Right lobe of liver (tissue), 6 donors: ENCODE results near the gene SNX21. TPM values are rescaled to one million over a fixed set of nuclear protein-coding genes. Genes with fewer than 3 reads are reported as not detected.

Experiments
- ATAC-seq, 4 donors: fragments of 200-7000 bp; cut with Tn5 transposase; one replicate each; pipeline ENCODE4 v1.9.1; 2020; ENCODE audit warnings: mild to moderate bottlenecking in 4 of 4, moderate library complexity in 4 of 4
- DNase-seq, 3 donors: peaks; one replicate each; pipeline ENCODE4 v3.0.0-alpha.2; 2020
- H3K27ac ChIP-seq, 3 donors: fragments of 200-600 bp; one replicate each; pipeline ENCODE4 v1.8.0; 2022
- H3K27me3 ChIP-seq, 2 donors: fragments of 200-600 bp; one replicate each; pipeline ENCODE4 v1.8.0; 2022
- H3K36me3 ChIP-seq, 4 donors: fragments of 200-600 bp; sonication (generic) in 1 of 4; one replicate each; pipeline versions ENCODE4 v1.5.1 to v1.8.0; 2017 to 2022; ENCODE audit warnings: control low read depth in 1 of 4
- H3K4me1 ChIP-seq, 4 donors: fragments of 200-600 bp; sonication (generic) in 1 of 4; one replicate each; pipeline versions ENCODE4 v1.5.1 to v1.8.0; 2017 to 2022; ENCODE audit warnings: control low read depth in 1 of 4
- H3K4me3 ChIP-seq, 3 donors: fragments of 200-600 bp; one replicate each; pipeline ENCODE4 v1.8.0; 2022
- H3K9me3 ChIP-seq, 4 donors: fragments of 200-600 bp; sonication (generic) in 1 of 4; one replicate each; pipeline versions ENCODE4 v1.5.1 to v1.8.0; 2017 to 2022; ENCODE audit warnings: control low read depth in 1 of 4
- POLR2A ChIP-seq: fragments of 450-650 bp; IDR thresholded peaks from one replicate; pipeline ENCODE4 v1.6.1; 2017; ENCODE audit warnings: antibody characterized with exemption, mild to moderate bottlenecking
- WGBS: methylation state at CpG from one replicate; pipeline ENCODE4 v1.1.6; 2018; ENCODE audit warnings: low coverage, low lambda C conversion rate; ENCODE audit not compliant: insufficient coverage; ENCODE audit errors: missing lambda C conversion rate; 5-methylcytosine and 5-hydroxymethylcytosine counted together
- intact Hi-C, 2 donors: fragments of 100-400 bp; cut with DNase I; formaldehyde crosslinking; loops; one replicate each; pipeline versions ENCODE4 v1.11.2 to v1.14.1; 2022
- total RNA-seq, 6 experiments: library from RNA; depleted of rRNA in 2 of 6; stranded (reverse); fragments of >200 nt in 2 of 6; fragmentation: NEBNext Ultra II Directional in 3 of 6; extraction: Animal tissue kit (Norgen Biotek cat#: 25700) in 3 of 6; gene quantifications; one replicate each; pipeline versions ENCODE4 v1.1.0 to v1.2.4, GENCODE V29; 2016 to 2023
- TF ChIP-seq, protein P1 (sequence below), 4 donors: fragments of 200-600 bp in 3 of 4; fragments of 450-650 bp in 1 of 4; IDR thresholded peaks; one replicate each; pipeline versions ENCODE4 v1.5.1 to v1.8.0; 2016 to 2022; ENCODE audit warnings: antibody characterized with exemption in 4 of 4, mild to moderate bottlenecking in 2 of 4
- donor health status: DM: no; HTN: yes; CAD: no.
- donor health status: DM: no; HTN: no; CAD: no.
- donor health status: DM: no; HTN: no; CAD: no.
- donor health status: DM: no; HTN: yes; CAD: no.
- donor health status: DM: no; HTN: yes; CAD: no.

Gene SNX21
- total RNA-seq, 6 experiments from 2014 or later: 3.4 to 21.8 (median 6.8) TPM

GRCh38 chr20:45890985-45891983, 57.7 kb downstream of the SNX21 start, which contains the start of the genes CTSA and NEURL2:
Gene CTSA, plus strand, starts transcription at chr20:45891335. Its CDS starts 234 bp downstream, at chr20:45891569.
Gene NEURL2, minus strand, starts transcription at chr20:45891208. Its CDS starts 217 bp downstream, at chr20:45890991.
- ATAC-seq: peak; percentile 82 to 89 (median 84)
- WGBS: 3% methylated on average over 5 of the region's 78 CpGs
- peak; percentile 95 to 97 (median 97) for DNase-seq
- no peaks in the 10 kb centered on the region for H3K9me3 ChIP-seq
- no peaks in the 10 kb centered on the region for H3K27me3 ChIP-seq
- peak within 1 kb of the TSS; percentile 75 to 82 (median 81) for H3K27ac ChIP-seq
- peaks cover 0 to 38% (median 6%) of the 10 kb centered on the region in 4 donors for H3K4me1 ChIP-seq
- intact Hi-C loops: loop anchor here in 1 of 2 donors (10.0 kb wide), 1 partner anchor 54 kb away; no protein-coding TSS in a partner anchor
- peaks cover 0 to 29% (median 12%) of the 10 kb centered on the region in 4 donors for H3K36me3 ChIP-seq
- H3K4me3 ChIP-seq: peak within 1 kb of the TSS; percentile 75 to 93 (median 77)
- peak; percentile 80 for TF ChIP-seq POLR2A
- TF ChIP-seq, protein P1, sequence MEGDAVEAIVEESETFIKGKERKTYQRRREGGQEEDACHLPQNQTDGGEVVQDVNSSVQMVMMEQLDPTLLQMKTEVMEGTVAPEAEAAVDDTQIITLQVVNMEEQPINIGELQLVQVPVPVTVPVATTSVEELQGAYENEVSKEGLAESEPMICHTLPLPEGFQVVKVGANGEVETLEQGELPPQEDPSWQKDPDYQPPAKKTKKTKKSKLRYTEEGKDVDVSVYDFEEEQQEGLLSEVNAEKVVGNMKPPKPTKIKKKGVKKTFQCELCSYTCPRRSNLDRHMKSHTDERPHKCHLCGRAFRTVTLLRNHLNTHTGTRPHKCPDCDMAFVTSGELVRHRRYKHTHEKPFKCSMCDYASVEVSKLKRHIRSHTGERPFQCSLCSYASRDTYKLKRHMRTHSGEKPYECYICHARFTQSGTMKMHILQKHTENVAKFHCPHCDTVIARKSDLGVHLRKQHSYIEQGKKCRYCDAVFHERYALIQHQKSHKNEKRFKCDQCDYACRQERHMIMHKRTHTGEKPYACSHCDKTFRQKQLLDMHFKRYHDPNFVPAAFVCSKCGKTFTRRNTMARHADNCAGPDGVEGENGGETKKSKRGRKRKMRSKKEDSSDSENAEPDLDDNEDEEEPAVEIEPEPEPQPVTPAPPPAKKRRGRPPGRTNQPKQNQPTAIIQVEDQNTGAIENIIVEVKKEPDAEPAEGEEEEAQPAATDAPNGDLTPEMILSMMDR (IDR thresholded peaks at IDR 0.05): peak in 1 of 4 donors; percentile 15

GRCh38 chr20:45892049-45892825, 58.6 kb downstream of the SNX21 start:
- H3K27ac ChIP-seq: peak overlapping the region in 2 of 3 donors; percentile 81 to 82
- no peaks in the 10 kb centered on the region for H3K27me3 ChIP-seq
- H3K9me3 ChIP-seq: no peaks in the 10 kb centered on the region
- peak in 1 of 4 donors; percentile 23 for ATAC-seq
- TF ChIP-seq POLR2A: no peak
- TF ChIP-seq, protein P1 (IDR thresholded peaks at IDR 0.05): peak in 1 of 4 donors; percentile 6
- peaks cover 0 to 34% (median 17%) of the 10 kb centered on the region in 4 donors for H3K36me3 ChIP-seq
- WGBS: 56% methylated on average over 8 of the region's 9 CpGs
- peak overlapping the region; percentile 75 to 93 (median 77) for H3K4me3 ChIP-seq
- intact Hi-C loops: loop anchor here in 1 of 2 donors (10.0 kb wide), 1 partner anchor 53 kb away; no protein-coding TSS in a partner anchor
- H3K4me1 ChIP-seq: peaks cover 0 to 38% (median 6%) of the 10 kb centered on the region in 4 donors
- no peak for DNase-seq

Other genes with a start within 250 kb of the SNX21 start
- not detected for gene WFDC10A, start 204.1 kb upstream of the SNX21 start, total RNA-seq
- not detected for gene WFDC9, start 202.5 kb upstream of the SNX21 start, total RNA-seq
- not detected for gene WFDC11, start 163.6 kb upstream of the SNX21 start, total RNA-seq
- not detected for gene WFDC13, start 131.8 kb upstream of the SNX21 start, total RNA-seq
- gene WFDC10B, start 128.8 kb upstream of the SNX21 start, total RNA-seq: not detected
- not detected for gene SPINT4, start 111.5 kb upstream of the SNX21 start, total RNA-seq
- under 1 TPM in 2 of 6 experiments, not detected in 4; 0.49 to 0.73 TPM for gene WFDC3, start 41.9 kb upstream of the SNX21 start, total RNA-seq
- gene DNTTIP1, start 41.8 kb upstream of the SNX21 start, total RNA-seq: 10 to 100 TPM in 3 of 6 experiments, 1 to 10 TPM in 3; 7.5 to 15.7 (median 11.3) TPM
- 1 to 10 TPM in 4 of 6 experiments, under 1 TPM in 1, not detected in 1; 0.66 to 5.8 (median 3.7) TPM for gene UBE2C, start 21.2 kb upstream of the SNX21 start, total RNA-seq
- gene TNNC2, start 6.5 kb upstream of the SNX21 start, total RNA-seq: 1 to 10 TPM in 1 of 6 experiments, under 1 TPM in 2, not detected in 3; 0.37 to 3.5 (median 0.86) TPM
- gene ACOT8, start 23.6 kb downstream of the SNX21 start, total RNA-seq: 10 to 100 TPM; 13.9 to 32.1 (median 19.4) TPM
- 1 to 10 TPM; 1.7 to 2.7 (median 1.9) TPM for gene ZSWIM3, start 23.8 kb downstream of the SNX21 start, total RNA-seq
- gene ZSWIM1, start 47.4 kb downstream of the SNX21 start, total RNA-seq: 1 to 10 TPM; 2.4 to 3.3 (median 3.1) TPM
- gene SPATA25, start 53.8 kb downstream of the SNX21 start, total RNA-seq: 1 to 10 TPM in 5 of 6 experiments, under 1 TPM in 1; 0.50 to 3.2 (median 2.0) TPM
- 1 to 10 TPM; 3.6 to 8.8 (median 5.4) TPM for gene NEURL2, start 57.4 kb downstream of the SNX21 start, total RNA-seq
- 100 to 1,000 TPM in 3 of 6 experiments, 10 to 100 TPM in 3; 54.4 to 194 (median 134) TPM for gene CTSA, start 57.5 kb downstream of the SNX21 start, total RNA-seq
- 10 to 100 TPM in 5 of 6 experiments, 1 to 10 TPM in 1; 9.6 to 70.2 (median 35.6) TPM for gene PLTP, start 78.4 kb downstream of the SNX21 start, total RNA-seq
- gene PCIF1, start 100.9 kb downstream of the SNX21 start, total RNA-seq: 10 to 100 TPM in 2 of 6 experiments, 1 to 10 TPM in 4; 7.8 to 12.1 (median 9.5) TPM
- 1 to 10 TPM; 6.5 to 9.3 (median 7.8) TPM for gene ZNF335, start 138.4 kb downstream of the SNX21 start, total RNA-seq
- gene MMP9, start 175.1 kb downstream of the SNX21 start, total RNA-seq: 1 to 10 TPM in 4 of 6 experiments, under 1 TPM in 2; 0.61 to 2.4 (median 1.3) TPM
- gene SLC12A5, start 195.4 kb downstream of the SNX21 start, total RNA-seq: under 1 TPM in 3 of 6 experiments, not detected in 3; 0.32 to 0.91 (median 0.64) TPM